GM21529 (cell line): ENCODE results near the gene AKR1B1.

Experiments used
- ATAC-seq: cut with Tn5 transposase; IDR thresholded peaks from one replicate; pipeline ENCODE4 v1.9.1; 2021; ENCODE audit not compliant: unreplicated experiment

Gene AKR1B1

GRCh38 chr7:134446446-134446845 lies 12.5 kb downstream of the AKR1B1 start:
- no peak for ATAC-seq

DNA sequence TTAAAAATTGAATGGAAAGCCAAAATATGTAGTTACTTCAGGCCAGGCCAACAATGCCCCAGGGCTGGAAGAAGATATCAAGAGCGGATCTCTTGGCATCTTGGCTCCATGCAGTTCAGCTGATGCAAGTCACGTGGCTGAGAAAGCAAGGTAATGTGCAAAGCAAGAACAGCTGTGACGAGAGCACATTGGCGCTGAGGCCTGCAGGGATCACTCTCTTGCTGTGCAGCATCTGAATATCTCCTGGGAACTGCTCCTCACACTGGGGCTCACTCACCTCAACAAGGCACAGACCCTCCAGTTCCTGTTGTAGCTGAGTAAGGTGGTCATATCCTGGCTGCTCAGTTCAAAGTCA lies 14.0 kb downstream of the AKR1B1 start:
- ATAC-seq, result no peak

GRCh38 chr7:134444198-134444960 lies 14.5 kb downstream of the AKR1B1 start:
- ATAC-seq, result no peak

GRCh38 chr7:134443396-134444070 lies 15.4 kb downstream of the AKR1B1 start:
- ATAC-seq, result no peak

- no peak for ATAC-seq
These were observed 16.3 kb downstream of the AKR1B1 start for GRCh38 chr7:134442441-134443220.

GRCh38 chr7:134441264-134441663 lies 17.6 kb downstream of the AKR1B1 start:
- no peak for ATAC-seq

DNA sequence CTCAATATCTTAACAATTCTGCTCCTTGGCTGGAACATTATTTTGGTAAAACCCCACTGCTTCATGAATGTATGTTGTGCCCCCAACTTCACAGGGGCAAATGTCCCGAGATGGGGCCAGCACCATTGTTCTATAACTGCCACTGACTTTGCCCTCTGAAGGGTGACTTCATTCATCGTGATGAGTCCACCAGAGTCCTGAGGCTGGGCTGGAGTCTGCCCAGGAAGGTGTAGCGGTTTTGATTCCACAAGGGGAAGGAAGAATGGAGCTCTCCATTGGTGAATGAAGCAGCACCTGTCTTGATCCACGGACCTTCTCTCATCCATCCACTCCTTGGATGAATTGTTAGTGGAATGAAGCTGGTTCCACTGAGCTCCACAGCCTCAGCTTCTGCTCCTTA lies 18.4 kb downstream of the AKR1B1 start:
- ATAC-seq, result no peak

- ATAC-seq, result no peak
These were observed 18.8 kb downstream of the AKR1B1 start for GRCh38 chr7:134440067-134440466.

DNA sequence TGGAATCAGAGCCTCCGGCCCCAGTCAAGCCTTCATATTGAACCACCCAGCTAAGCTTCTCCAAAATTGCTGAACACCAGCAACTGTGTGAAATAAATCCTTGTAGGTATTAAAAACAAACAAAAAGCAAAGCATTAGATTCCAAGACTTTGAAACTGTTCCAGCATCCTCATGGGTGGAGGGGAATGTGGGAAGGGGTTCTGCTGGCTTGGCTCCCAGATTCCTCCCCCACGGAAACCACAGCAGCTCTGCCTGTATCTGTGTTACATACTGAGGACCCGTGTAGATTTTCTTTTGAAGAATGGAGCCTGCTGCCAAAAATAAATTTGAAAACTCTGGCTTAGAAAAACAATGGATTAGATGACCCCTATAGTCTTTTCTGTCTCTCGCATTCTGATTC lies 20.0 kb downstream of the AKR1B1 start:
- no peak for ATAC-seq

DNA sequence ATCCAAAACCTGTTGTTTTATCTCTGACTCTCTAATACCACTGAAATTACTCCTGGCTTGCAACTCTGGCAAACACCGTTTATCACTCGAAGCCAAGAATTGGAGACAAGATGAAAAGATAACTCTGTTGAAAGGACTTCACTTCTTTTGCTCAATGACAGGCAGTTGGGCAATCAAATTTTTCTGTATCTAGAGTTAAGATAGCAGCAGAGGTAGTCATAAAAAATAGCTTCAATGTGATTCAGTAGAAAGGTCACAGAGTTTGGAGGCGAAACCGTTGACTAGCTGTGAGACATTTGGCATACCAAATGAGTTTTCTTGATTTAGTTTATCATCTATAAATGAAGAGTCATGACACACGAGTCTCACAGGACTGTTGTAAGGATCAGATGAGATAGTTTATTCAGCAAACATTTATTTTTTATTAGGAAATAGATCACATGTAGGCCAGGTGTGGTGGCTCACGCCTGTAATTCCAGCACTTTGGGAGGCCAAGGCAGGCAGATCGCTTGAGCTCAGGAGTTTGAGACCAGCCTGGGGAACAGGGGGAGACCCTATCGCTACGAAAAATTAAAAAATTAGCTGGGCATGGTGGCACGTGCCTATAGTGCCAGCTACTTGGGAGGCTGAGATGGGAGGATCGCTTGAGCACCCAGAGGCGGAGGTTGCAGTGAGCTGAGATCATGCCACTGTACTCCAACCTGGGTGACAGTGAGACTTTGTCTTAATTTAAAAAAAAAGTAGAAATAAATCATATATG lies 23.6 kb downstream of the AKR1B1 start:
- no peak for ATAC-seq

DNA sequence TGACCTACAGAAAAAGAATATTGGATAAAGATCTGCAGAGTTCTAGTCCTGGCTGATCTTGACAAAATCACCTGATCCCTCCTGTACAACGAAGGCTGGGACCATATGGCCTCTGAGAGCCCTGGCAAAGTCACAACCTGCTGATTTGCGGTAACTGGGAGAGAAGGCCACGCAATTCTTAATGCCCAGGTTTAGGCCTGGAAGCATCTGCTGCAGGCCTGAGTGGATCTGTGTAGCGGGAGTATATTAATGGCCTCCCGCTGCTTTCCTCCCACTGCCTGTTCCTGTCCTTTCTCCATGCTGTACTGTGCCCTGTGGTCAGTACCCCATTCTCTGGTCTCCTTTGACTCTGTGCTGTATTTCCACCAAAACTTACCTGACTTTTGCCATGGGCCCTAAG lies 24.2 kb downstream of the AKR1B1 start:
- ATAC-seq, result no peak

DNA sequence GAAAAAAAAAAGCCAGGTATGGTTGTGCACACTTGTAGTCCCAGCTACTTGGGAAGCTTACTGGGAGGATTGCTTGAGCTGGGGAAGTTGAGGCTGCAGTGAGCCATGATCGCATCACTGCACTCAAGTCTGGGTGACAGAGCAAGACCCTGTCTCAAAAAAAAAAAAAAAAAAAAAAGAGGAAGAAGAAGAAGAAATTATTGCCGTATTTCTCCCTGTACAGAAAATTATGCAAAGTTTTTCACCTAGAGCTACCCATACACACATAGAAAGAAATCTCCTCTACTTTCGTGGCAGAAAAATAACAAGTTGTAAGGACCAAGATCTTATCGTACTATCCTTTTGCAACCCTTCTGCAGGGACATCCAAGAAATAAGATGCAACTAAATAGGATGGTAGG lies 25.5 kb downstream of the AKR1B1 start:
- no peak for ATAC-seq

DNA sequence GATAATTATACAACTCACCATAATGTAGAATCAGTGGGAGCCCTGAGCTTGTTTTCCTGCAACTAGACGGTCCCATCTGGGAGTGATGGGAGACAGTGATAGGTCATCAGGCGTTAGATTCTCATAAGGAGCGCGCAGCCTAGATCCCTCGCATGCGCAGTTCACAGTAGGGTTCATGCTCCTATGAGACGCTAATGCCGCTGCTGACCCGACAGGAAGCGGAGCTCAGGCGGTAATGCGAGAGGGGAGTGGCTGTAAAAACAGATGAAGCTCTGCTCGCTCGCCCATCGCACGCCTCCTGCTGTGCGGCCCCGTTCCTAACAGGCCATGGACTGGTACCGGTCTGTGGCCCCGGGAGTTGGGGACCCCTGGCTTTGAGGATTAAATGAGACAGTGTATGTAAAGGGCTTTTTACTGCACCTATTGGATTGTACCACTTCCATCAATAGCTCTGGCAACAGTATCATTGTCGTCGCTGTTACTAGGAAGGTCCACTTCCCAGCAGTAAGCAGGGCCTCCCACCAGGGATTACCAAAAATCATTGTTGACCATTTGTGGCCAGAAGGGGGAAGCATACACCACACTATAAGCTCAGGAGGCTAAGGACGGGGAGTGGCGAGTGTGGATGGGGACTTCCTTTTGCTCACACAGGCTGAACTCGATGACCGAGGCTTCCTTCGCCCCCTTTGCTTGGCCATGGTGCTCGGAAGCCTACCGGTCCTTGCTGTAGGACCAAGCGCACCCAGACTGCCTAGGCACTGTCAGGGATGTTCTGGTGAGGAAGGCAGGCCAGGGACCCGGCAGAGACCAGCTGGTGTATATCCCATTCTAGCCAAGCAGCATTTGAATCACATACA lies 26.4 kb downstream of the AKR1B1 start:
- peak; percentile 96 for ATAC-seq

DNA sequence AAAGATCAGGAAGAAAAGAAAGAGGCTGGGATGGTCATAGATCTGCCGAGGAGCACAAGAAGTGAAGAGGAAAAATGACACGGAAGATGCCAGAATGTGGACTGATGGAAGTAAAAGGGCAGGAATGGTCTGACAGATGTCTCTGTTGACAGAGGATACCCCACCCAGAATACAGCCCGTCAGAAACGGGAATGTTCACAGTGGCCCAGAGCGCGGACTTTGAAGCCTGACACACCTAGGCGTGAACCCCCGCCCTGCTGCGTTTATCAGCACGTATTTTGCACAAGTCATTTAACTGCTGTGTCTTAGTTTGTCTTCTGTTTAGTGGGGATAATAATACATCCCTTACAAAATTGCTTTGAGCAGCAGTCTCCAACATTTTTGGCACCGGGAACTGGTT lies 27.1 kb downstream of the AKR1B1 start:
- ATAC-seq, result no peak

- no peak for ATAC-seq
These were observed 29.4 kb downstream of the AKR1B1 start for GRCh38 chr7:134429481-134429880.

- no peak for ATAC-seq
These were observed 30.0 kb downstream of the AKR1B1 start for GRCh38 chr7:134428942-134429341.

DNA sequence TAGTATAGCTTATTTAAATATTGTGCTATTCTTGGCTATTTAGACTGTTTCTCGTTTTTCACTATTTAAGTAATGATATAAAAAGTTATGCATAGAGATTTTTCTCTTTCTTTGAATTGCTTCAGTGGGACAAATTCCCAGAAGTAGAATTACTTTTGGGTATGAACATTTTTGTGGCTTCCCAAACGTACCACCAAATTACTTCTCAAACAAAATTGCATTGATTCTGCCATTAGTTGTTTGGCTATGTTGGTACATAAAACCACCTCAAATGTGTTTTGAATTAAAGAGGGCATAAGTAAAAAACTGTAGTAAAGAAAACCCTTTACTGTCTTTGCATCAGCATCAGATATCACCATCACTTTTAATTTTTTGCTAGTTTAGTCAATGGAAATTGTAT lies 31.0 kb downstream of the AKR1B1 start:
- no peak for ATAC-seq

DNA sequence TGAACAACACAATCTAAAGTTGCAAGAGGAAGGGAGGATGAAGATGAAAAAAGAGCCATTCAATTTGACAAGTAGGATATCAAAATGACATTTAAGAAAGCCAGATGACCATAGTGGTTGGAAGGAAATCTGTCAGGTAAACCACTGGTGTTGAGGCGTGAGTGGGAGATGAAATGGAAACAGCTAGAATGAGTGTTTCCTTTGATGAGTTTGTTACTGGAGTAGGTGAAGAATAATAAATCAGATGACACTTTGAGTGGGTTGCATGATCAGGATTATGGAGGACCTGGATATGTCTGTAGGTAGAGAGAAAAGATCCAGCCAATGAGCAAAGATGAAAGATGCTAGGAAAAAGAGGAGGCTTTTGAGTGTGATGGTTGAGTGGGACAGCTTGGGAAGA lies 33.1 kb downstream of the AKR1B1 start:
- ATAC-seq, result no peak

GRCh38 chr7:134422638-134423037 lies 36.3 kb downstream of the AKR1B1 start:
- no peak for ATAC-seq

- no peak for ATAC-seq
These were observed 36.9 kb downstream of the AKR1B1 start for GRCh38 chr7:134422008-134422407.
